LNCaP clone FGC (cell line): ENCODE results near the gene DNPH1.
A peak's percentile ranks its signal among the peaks of the same experiment; 100 is the strongest.

Experiments used
- DNase-seq: peaks from one replicate; pipeline ENCODE4 v3.0.0-alpha.2; 2011; ENCODE audit warnings: low read depth
- H3K4me3 ChIP-seq: 2 replicates; pipeline ENCODE4 v1.5.1; 2011; ENCODE audit warnings: mild to moderate bottlenecking, low read depth, low read length, control low read depth
- CTCF ChIP-seq: IDR thresholded peaks from 2 replicates; pipeline ENCODE4 v1.5.1; 2012; ENCODE audit warnings: mild to moderate bottlenecking; ENCODE audit not compliant: control insufficient read depth, insufficient read depth; ENCODE audit errors: extremely low read depth

Gene DNPH1

DNA sequence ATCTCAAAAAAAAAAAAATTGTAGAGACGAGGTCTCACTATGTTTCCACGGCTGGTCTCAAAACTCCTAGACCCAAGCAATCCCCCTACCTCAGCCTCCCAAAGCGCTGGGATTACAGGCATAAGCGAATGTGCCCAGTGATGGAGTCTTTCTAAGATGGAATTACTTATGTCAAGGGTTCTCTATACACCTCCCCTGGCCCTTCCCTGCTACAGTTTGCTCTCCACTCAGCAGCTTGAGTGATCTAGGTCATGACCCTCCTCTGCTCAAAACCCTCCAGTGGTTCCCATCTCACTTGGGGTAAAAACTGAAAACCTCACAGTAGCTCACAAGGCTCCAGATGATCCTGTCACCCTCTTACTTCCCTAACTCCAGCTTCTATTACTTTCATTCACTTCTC is 1.8 kb upstream of the DNPH1 start:
- DNase-seq = no peak
- no peak overlapping the region for H3K4me3 ChIP-seq
- TF ChIP-seq CTCF = no peak

DNA sequence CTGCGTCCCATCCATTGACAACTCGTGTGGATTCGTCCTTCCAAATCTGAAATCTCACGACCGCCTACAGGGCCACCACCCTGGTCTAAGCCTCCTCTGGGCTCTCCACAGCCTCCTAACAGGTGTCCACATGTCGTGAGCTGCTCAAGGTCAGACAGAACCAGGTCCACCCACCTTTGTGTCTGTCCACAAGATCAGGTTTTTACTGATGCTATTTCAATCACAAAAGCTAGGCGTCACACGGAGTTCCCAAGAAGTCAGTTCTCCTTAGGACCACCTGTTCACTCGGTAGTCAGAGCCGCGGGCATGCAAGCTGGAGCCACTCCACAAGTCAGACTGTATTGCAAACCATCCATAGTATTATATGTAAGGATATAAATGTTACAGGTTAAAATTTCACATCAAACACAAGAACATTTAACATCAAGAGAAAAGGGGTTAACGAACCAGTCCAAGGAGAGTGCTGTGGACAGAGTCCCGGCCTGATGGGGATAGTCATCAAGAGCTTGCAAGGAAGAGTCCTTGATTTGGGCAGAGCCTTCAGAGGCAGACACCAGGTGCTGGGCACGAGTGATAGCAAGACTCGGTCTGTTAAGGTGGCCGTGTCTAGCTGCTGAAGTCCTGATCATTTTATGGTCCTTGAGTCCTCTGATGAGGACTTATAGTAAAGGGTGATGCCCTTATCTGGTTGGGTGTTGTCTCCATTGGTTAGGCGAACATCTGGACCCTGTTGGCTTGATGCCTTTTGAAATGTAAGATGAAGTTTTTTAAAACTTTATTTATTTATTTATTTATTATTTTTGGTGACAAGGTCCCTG is 731 bp upstream of the DNPH1 start:
- no peak for TF ChIP-seq CTCF
- no peak for DNase-seq
- H3K4me3 ChIP-seq = peak overlapping the region; percentile 54; the same call in 1 of the 2 replicates

DNA sequence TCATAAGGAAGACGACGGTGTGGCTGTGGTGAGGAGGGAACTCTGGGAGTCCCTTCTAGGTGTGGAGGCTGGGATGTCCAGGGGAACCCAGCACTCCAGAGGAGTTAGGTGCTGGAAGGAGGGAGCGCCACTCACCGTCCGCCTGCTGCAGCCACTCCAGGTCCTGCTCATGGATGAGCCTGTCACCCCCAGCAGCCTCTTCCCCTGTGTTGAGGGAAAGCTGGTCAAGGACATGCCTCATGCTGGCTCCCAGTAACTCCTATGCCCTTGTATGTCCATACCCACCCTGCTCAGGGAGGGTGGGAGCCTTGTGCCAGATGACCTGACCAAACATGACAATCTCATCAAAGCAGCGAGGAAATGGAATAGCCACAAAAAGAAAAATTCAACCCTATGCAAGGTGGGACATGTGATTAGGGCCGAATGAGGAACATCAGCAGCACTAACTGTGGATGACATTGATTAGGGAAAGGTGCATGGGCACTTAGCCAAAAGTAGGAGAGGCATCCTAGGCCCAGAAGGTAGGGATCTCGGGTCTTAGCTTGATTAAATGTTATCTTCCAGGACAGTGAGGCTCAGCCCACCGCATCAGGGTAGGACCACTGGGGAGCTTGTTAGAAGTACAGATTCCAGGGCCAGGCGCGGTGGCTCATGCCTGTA is 3.0 kb downstream of the DNPH1 start:
- TF ChIP-seq CTCF = no peak
- H3K4me3 ChIP-seq = no peak overlapping the region
- no peak for DNase-seq

GRCh38 chr6:43223175-43223574 is 6.1 kb downstream of the DNPH1 start:
- TF ChIP-seq CTCF = no peak
- no peak for DNase-seq
- no peak overlapping the region for H3K4me3 ChIP-seq

DNA sequence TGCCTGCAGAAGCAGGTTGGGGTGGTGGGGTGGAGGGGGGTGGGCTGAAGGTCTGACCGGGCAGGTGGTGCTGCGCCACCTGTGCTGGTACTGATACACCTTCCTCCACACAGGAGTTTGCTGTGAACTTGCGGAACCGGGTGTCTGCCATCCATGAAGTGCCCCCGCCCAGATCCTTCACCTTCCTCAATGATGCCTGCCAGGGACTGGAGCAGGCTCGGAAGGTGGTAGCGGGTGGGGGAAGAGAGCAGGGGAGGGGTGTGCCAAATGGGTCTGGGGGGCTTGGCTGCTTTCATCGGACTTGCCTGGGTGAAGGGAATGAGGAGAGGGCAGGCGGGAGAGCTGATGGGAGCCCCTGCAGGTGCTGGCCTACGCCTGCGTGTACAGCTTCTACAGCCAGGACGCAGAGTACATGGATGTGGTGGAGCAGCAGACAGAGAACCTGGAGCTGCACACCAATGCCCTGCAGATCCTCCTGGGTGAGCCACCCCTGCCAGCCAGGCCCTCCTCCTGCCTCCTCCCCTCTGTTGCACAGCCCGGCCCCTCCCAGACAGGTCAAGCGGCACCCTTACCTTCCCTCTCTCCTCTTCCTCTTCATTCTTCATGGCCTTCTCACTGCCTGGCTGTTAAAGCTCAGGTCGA is 6.7 kb downstream of the DNPH1 start:
- TF ChIP-seq CTCF = no peak
- DNase-seq = no peak
- H3K4me3 ChIP-seq = no peak overlapping the region

- no peak for TF ChIP-seq CTCF
- no peak for DNase-seq
- no peak overlapping the region for H3K4me3 ChIP-seq
Observed at GRCh38 chr6:43221046-43221972, 8.0 kb downstream of the DNPH1 start.
